ENCODE results near the gene ZNF222. TPM values are rescaled to one million over a fixed set of nuclear protein-coding genes. Genes with fewer than 3 reads are reported as not detected.
A peak's percentile ranks its signal among the peaks of the same experiment; 100 is the strongest.

The ZNF222 gene
- total and polyA plus RNA-seq, 2 donors: 7.5 to 9.6 TPM

- no peak for DNase-seq (ENCODE audit: low read depth in 6 of 9, low spot score in 9 of 9)
- 99% methylated on average over 1 of the region's 1 CpG for WGBS
- Histone ChIP-seq H3K4me1 (ENCODE audit: control insufficient read depth in 2 of 2, insufficient read depth in 2 of 2, low read length in 2 of 2) (peaks cover 14 to 17% of the 10 kb centered on the region in 2 donors), H3K36me3 (ENCODE audit: control insufficient read depth in 2 of 2, insufficient read depth in 2 of 2, low read length in 1 of 2) (peaks cover 6 to 14% of the 10 kb centered on the region in 2 donors), H3K27ac (ENCODE audit: low read depth in 1 of 2, low read length in 1 of 2) (no peak overlapping the region), H3K27me3 (ENCODE audit: control insufficient read depth in 2 of 2, insufficient read depth in 1 of 2, low read length in 1 of 2) (no peaks in the 10 kb centered on the region), H3K4me3 (ENCODE audit: low read length in 2 of 2) (no peak overlapping the region), H3K9me3 (ENCODE audit: control insufficient read depth in 2 of 2, insufficient read depth in 1 of 2, low read length in 1 of 2) (peaks cover 10 to 14% of the 10 kb centered on the region in 2 donors)
Observed at GRCh38 chr19:44069415-44069814, 44.2 kb downstream of the ZNF222 start.

- H3K36me3 ChIP-seq (ENCODE audit: control insufficient read depth in 2 of 2, insufficient read depth in 2 of 2, low read length in 1 of 2): peaks cover 0 to under 1% of the 10 kb centered on the region in 2 donors
- 1% methylated on average over 40 of the region's 40 CpGs for WGBS
Observed at GRCh38 chr19:44071824-44072542, 46.8 kb downstream of the ZNF222 start, which contains the start of gene ZNF284. TSS of gene ZNF284 (plus strand) at chr19:44072159. CDS start at chr19:44076390, 4,231 bp downstream.

GRCh38 chr19:44072543-44073401 lies 47.6 kb downstream of the ZNF222 start:
- peaks cover 14 to 17% of the 10 kb centered on the region in 2 donors for H3K4me1 ChIP-seq (ENCODE audit: control insufficient read depth in 2 of 2, insufficient read depth in 2 of 2, low read length in 2 of 2)
- H3K27ac ChIP-seq (ENCODE audit: low read depth in 1 of 2, low read length in 1 of 2): no peak overlapping the region
- peaks cover 0 to 3% of the 10 kb centered on the region in 2 donors for H3K9me3 ChIP-seq (ENCODE audit: control insufficient read depth in 2 of 2, insufficient read depth in 1 of 2, low read length in 1 of 2)
- WGBS: 28% methylated on average over 18 of the region's 18 CpGs
- no peak for DNase-seq (ENCODE audit: low read depth in 6 of 9, low spot score in 9 of 9)
- no peaks in the 10 kb centered on the region for H3K27me3 ChIP-seq (ENCODE audit: control insufficient read depth in 2 of 2, insufficient read depth in 1 of 2, low read length in 1 of 2)
- peak overlapping the region; percentile 75 to 80 for H3K4me3 ChIP-seq (ENCODE audit: low read length in 2 of 2)
- peaks cover 0 to 2% of the 10 kb centered on the region in 2 donors for H3K36me3 ChIP-seq (ENCODE audit: control insufficient read depth in 2 of 2, insufficient read depth in 2 of 2, low read length in 1 of 2)

More at GRCh38 chr19:44071824-44072542, 46.8 kb downstream of the ZNF222 start, which contains the start of gene ZNF284:
- peak within 1 kb of the TSS; percentile 75 to 80 for H3K4me3 ChIP-seq (ENCODE audit: low read length in 2 of 2)
- peak; percentile 86 to 97 (median 92) for DNase-seq (ENCODE audit: low read depth in 6 of 9, low spot score in 9 of 9)
- no peaks in the 10 kb centered on the region for H3K27me3 ChIP-seq (ENCODE audit: control insufficient read depth in 2 of 2, insufficient read depth in 1 of 2, low read length in 1 of 2)
- peaks cover 0 to 3% of the 10 kb centered on the region in 2 donors for H3K9me3 ChIP-seq (ENCODE audit: control insufficient read depth in 2 of 2, insufficient read depth in 1 of 2, low read length in 1 of 2)
- H3K4me1 ChIP-seq (ENCODE audit: control insufficient read depth in 2 of 2, insufficient read depth in 2 of 2, low read length in 2 of 2): peaks cover 14 to 17% of the 10 kb centered on the region in 2 donors
- peak within 1 kb of the TSS; percentile 23 to 46 for H3K27ac ChIP-seq (ENCODE audit: low read depth in 1 of 2, low read length in 1 of 2)

- DNase-seq (ENCODE audit: low read depth in 6 of 9, low spot score in 9 of 9): no peak
- Histone ChIP-seq H3K4me1 (ENCODE audit: control insufficient read depth in 2 of 2, insufficient read depth in 2 of 2, low read length in 2 of 2) (peaks cover 13 to 16% of the 10 kb centered on the region in 2 donors), H3K27me3 (ENCODE audit: control insufficient read depth in 2 of 2, insufficient read depth in 1 of 2, low read length in 1 of 2) (no peaks in the 10 kb centered on the region), H3K9me3 (ENCODE audit: control insufficient read depth in 2 of 2, insufficient read depth in 1 of 2, low read length in 1 of 2) (peaks cover 0 to 3% of the 10 kb centered on the region in 2 donors), H3K4me3 (ENCODE audit: low read length in 2 of 2) (no peak overlapping the region), H3K27ac (ENCODE audit: low read depth in 1 of 2, low read length in 1 of 2) (no peak overlapping the region), H3K36me3 (ENCODE audit: control insufficient read depth in 2 of 2, insufficient read depth in 2 of 2, low read length in 1 of 2) (peaks cover 5 to 9% of the 10 kb centered on the region in 2 donors)
- WGBS: 98% methylated on average over 2 of the region's 2 CpGs
Observed at GRCh38 chr19:44076325-44076724, 51.1 kb downstream of the ZNF222 start.

Other genes with a start within 250 kb of the ZNF222 start
- 8.7 TPM for gene KCNN4, start 244.4 kb upstream of the ZNF222 start, total RNA-seq
- gene KCNN4, start 244.4 kb upstream of the ZNF222 start, polyA plus RNA-seq: 22.9 TPM
- 1.7 TPM for gene LYPD5, start 222.9 kb upstream of the ZNF222 start, total RNA-seq
- gene LYPD5, start 222.9 kb upstream of the ZNF222 start, polyA plus RNA-seq: 3.2 TPM
- gene ZNF283, start 198.1 kb upstream of the ZNF222 start, total RNA-seq: 5.9 TPM
- 4.6 TPM for gene ZNF283, start 198.1 kb upstream of the ZNF222 start, polyA plus RNA-seq
- 2.1 TPM for gene ZNF404, start 141.4 kb upstream of the ZNF222 start, total RNA-seq
- 26.6 TPM for gene ZNF404, start 141.4 kb upstream of the ZNF222 start, polyA plus RNA-seq
- gene ZNF45, start 90.1 kb upstream of the ZNF222 start, total RNA-seq: 18.2 TPM
- gene ZNF45, start 90.1 kb upstream of the ZNF222 start, polyA plus RNA-seq: 8.6 TPM
- gene ZNF221, start 74.2 kb upstream of the ZNF222 start, total RNA-seq: 2.4 TPM
- 1.1 TPM for gene ZNF221, start 74.2 kb upstream of the ZNF222 start, polyA plus RNA-seq
- 9.8 TPM for gene ZNF155, start 41.2 kb upstream of the ZNF222 start, total RNA-seq
- gene ZNF155, start 41.2 kb upstream of the ZNF222 start, polyA plus RNA-seq: 8.6 TPM
- gene ZNF230, start 22.4 kb upstream of the ZNF222 start, total RNA-seq: 4.9 TPM
- gene ZNF230, start 22.4 kb upstream of the ZNF222 start, polyA plus RNA-seq: 5.5 TPM
- gene ZNF223, start 26.7 kb downstream of the ZNF222 start, total RNA-seq: 5.5 TPM
- gene ZNF223, start 26.7 kb downstream of the ZNF222 start, polyA plus RNA-seq: 5.0 TPM
- 2.4 TPM for gene ZNF284, start 46.8 kb downstream of the ZNF222 start, total RNA-seq
- gene ZNF284, start 46.8 kb downstream of the ZNF222 start, polyA plus RNA-seq: 1.9 TPM
- gene ZNF224, start 69.0 kb downstream of the ZNF222 start, total RNA-seq: 18.2 TPM
- gene ZNF224, start 69.0 kb downstream of the ZNF222 start, polyA plus RNA-seq: 47.0 TPM
- 5.9 TPM for gene ZNF225, start 88.0 kb downstream of the ZNF222 start, total RNA-seq
- gene ZNF225, start 88.0 kb downstream of the ZNF222 start, polyA plus RNA-seq: 3.2 TPM
- gene ZNF234, start 116.2 kb downstream of the ZNF222 start, total RNA-seq: 7.2 TPM
- gene ZNF234, start 116.2 kb downstream of the ZNF222 start, polyA plus RNA-seq: 4.5 TPM
- 23.9 TPM for gene ZNF226, start 139.7 kb downstream of the ZNF222 start, total RNA-seq
- 32.9 TPM for gene ZNF226, start 139.7 kb downstream of the ZNF222 start, polyA plus RNA-seq
- 23.8 TPM for gene ZNF227, start 187.2 kb downstream of the ZNF222 start, total RNA-seq
- gene ZNF227, start 187.2 kb downstream of the ZNF222 start, polyA plus RNA-seq: 10.7 TPM
- 2.1 TPM for gene ZNF233, start 234.5 kb downstream of the ZNF222 start, total RNA-seq
- 1.7 TPM for gene ZNF233, start 234.5 kb downstream of the ZNF222 start, polyA plus RNA-seq